A549 (cell line): ENCODE results near the gene FCN1. TPM values are rescaled to one million over a fixed set of nuclear protein-coding genes. Genes with fewer than 3 reads are reported as not detected.

Source experiments
- ATAC-seq, 2 experiments: fragments of 200-7000 bp in 1 of 2; fragments of >200 bp in 1 of 2; cut with Nextera tagmentation in 1 of 2; cut with Tn5 transposase in 1 of 2; 3 replicates each; pipeline versions ENCODE4 v1.8.0 to v1.9.1; 2018 to 2020; ENCODE audit warnings: mild to moderate bottlenecking in 1 of 2, moderate library complexity in 1 of 2
- CTCF ChIA-PET: fragments of 300-600 bp; sonication (Branson Sonifier 250); formaldehyde crosslinking; extraction: SDS; loops from one replicate; lab custom pipeline; 2021; ENCODE audit warnings: antibody characterized with exemption, inconsistent platforms; lab: Yijun Ruan, JAX
- POLR2A ChIA-PET: fragments of 350-600 bp; formaldehyde crosslinking; extraction: SDS; loops from one replicate; lab custom pipeline; 2021; ENCODE audit warnings: antibody characterized with exemption, inconsistent platforms; lab: Yijun Ruan, JAX
- DNase-seq, 2 experiments: peaks; one replicate each; pipeline versions ENCODE4 v3.0.0 to v3.0.0-alpha.2; 2011 to 2016; ENCODE audit warnings: low read depth in 1 of 2, low spot score in 1 of 2
- FAIRE-seq: peaks from 2 replicates; lab custom pipeline; 2011; peaks lifted over from hg19 to GRCh38; lab: Jason Lieb, UNC
- H3K27ac ChIP-seq, 2 experiments: fragments of >200 bp; sonication (Bioruptor Twin); formaldehyde crosslinking; 3 replicates each; pipeline ENCODE4 v1.5.1; 2016 to 2017
- H3K4me1 ChIP-seq: fragments of >200 bp; sonication (Bioruptor Twin); formaldehyde crosslinking; 3 replicates; pipeline ENCODE4 v1.6.1; 2016
- H3K4me2 ChIP-seq: fragments of >200 bp; sonication (Bioruptor Twin); formaldehyde crosslinking; 3 replicates; pipeline ENCODE4 v1.6.1; 2016
- H3K4me3 ChIP-seq: fragments of >200 bp; sonication (Bioruptor Twin); formaldehyde crosslinking; 3 replicates; pipeline ENCODE4 v1.5.1; 2016
- H3K9me3 ChIP-seq: fragments of >200 bp; sonication (Bioruptor Twin); formaldehyde crosslinking; 3 replicates; pipeline ENCODE4 v1.6.1; 2016
- CBX8 ChIP-seq: fragments of 200-600 bp; sonication (generic); IDR thresholded peaks from 2 replicates; pipeline ENCODE4 v1.6.1; 2016
- EHMT2 ChIP-seq: fragments of 200-600 bp; sonication (generic); IDR thresholded peaks from 2 replicates; pipeline ENCODE4 v1.6.1; 2016; ENCODE audit warnings: antibody characterized with exemption, low read depth, mild to moderate bottlenecking, moderate library complexity
- ESRRA ChIP-seq: fragments of 150-350 bp; IDR thresholded peaks from 2 replicates; pipeline ENCODE4 v1.6.1; 2014; ENCODE audit warnings: mild to moderate bottlenecking, low read length, borderline replicate concordance
- FOSB ChIP-seq: fragments of 250-450 bp; sonication (Bioruptor Pico); IDR thresholded peaks from 2 replicates; pipeline ENCODE4 v1.5.0; 2020; ENCODE audit warnings: mild to moderate bottlenecking, moderate library complexity
- FOSL2 ChIP-seq, 2 experiments: fragments of 450-650 bp in 1 of 2; fragments of >200 bp in 1 of 2; sonication (Bioruptor Twin) in 1 of 2; formaldehyde crosslinking; IDR thresholded peaks; 2 replicates each; pipeline versions ENCODE4 v1.5.0 to v1.6.1; 2016 to 2020; ENCODE audit warnings: mild to moderate bottlenecking in 1 of 2, moderate library complexity in 1 of 2
- HDAC2 ChIP-seq: fragments of 200-600 bp; sonication (generic); IDR thresholded peaks from 2 replicates; pipeline ENCODE4 v1.6.1; 2016
- HEYL ChIP-seq: fragments of 250-450 bp; sonication (Bioruptor Pico); IDR thresholded peaks from 2 replicates; pipeline ENCODE4 v1.8.0; 2021; ENCODE audit warnings: mild to moderate bottlenecking, moderate library complexity
- HOXB5 ChIP-seq: fragments of 250-450 bp; sonication (Bioruptor Pico); IDR thresholded peaks from 2 replicates; pipeline ENCODE4 v1.5.0; 2020; ENCODE audit warnings: mild to moderate bottlenecking, moderate library complexity
- JUNB ChIP-seq: fragments of >200 bp; sonication (Bioruptor Twin); formaldehyde crosslinking; IDR thresholded peaks from 2 replicates; pipeline ENCODE4 v1.6.1; 2016
- KDM1A ChIP-seq: fragments of 200-600 bp; sonication (generic); IDR thresholded peaks from 2 replicates; pipeline ENCODE4 v1.6.1; 2016; ENCODE audit warnings: low read depth, mild to moderate bottlenecking
- KDM5A ChIP-seq: fragments of 200-600 bp; sonication (generic); IDR thresholded peaks from 2 replicates; pipeline ENCODE4 v1.6.1; 2016; ENCODE audit warnings: antibody characterized with exemption, mild to moderate bottlenecking
- MAZ ChIP-seq: fragments of 150-350 bp; IDR thresholded peaks from 2 replicates; pipeline ENCODE4 v1.6.1; 2014; ENCODE audit warnings: antibody characterized with exemption, low read depth, low read length, borderline replicate concordance
- NPAS2 ChIP-seq: fragments of 250-450 bp; sonication (Bioruptor Pico); IDR thresholded peaks from 2 replicates; pipeline ENCODE4 v1.8.0; 2022; ENCODE audit warnings: mild to moderate bottlenecking, moderate library complexity, borderline replicate concordance
- PHF8 ChIP-seq: fragments of 200-600 bp; sonication (generic); IDR thresholded peaks from 2 replicates; pipeline ENCODE4 v1.6.1; 2016; ENCODE audit warnings: low read depth, mild to moderate bottlenecking, antibody characterized with exemption, moderate library complexity, borderline replicate concordance
- RAD21 ChIP-seq, 2 experiments: fragments of >200 bp in 1 of 2; sonication (Bioruptor Twin) in 1 of 2; formaldehyde crosslinking in 1 of 2; IDR thresholded peaks in 1 of 2; conservative IDR thresholded peaks in 1 of 2; 2 replicates in 1 of 2; 3 replicates in 1 of 2; pipeline ENCODE4 v1.6.1; 2012 to 2018; ENCODE audit warnings: inconsistent platforms in 1 of 2
- RCOR1 ChIP-seq: fragments of 150-350 bp; IDR thresholded peaks from 2 replicates; pipeline ENCODE4 v1.6.1; 2014; ENCODE audit warnings: antibody characterized with exemption, low read length, low read depth
- RNF2 ChIP-seq: fragments of 200-600 bp; sonication (generic); IDR thresholded peaks from 2 replicates; pipeline ENCODE4 v1.6.1; 2016; ENCODE audit warnings: low read depth, mild to moderate bottlenecking, antibody characterized with exemption, moderate library complexity, borderline replicate concordance
- SMC3 ChIP-seq: fragments of >200 bp; sonication (Bioruptor Twin); formaldehyde crosslinking; IDR thresholded peaks from 3 replicates; pipeline ENCODE4 v1.6.1; 2018; ENCODE audit warnings: inconsistent platforms
- ZFP36 ChIP-seq: fragments of 450-650 bp; IDR thresholded peaks from 2 replicates; pipeline ENCODE4 v1.6.1; 2014; ENCODE audit warnings: borderline replicate concordance; ENCODE audit not compliant: partially characterized antibody
- ZNF302 ChIP-seq: fragments of 250-450 bp; sonication (Bioruptor Pico); IDR thresholded peaks from 2 replicates; pipeline ENCODE4 v1.9.0; 2021; ENCODE audit warnings: inconsistent platforms, mild to moderate bottlenecking, moderate library complexity
- ZSCAN20 ChIP-seq: fragments of 250-450 bp; sonication (Bioruptor Pico); IDR thresholded peaks from 2 replicates; pipeline ENCODE4 v1.8.0; 2022; ENCODE audit warnings: mild to moderate bottlenecking, moderate library complexity
- WGBS: methylation state at CpG from one replicate; pipeline ENCODE4 v1.1.6; 2017; ENCODE audit errors: missing lambda C conversion rate; 5-methylcytosine and 5-hydroxymethylcytosine counted together
- polyA plus RNA-seq, 4 experiments: library from polyadenylated mRNA; depleted of rRNA in 3 of 4; stranded (reverse); fragments of >200 nt; fragmentation: RNase III in 1 of 4; extraction: RNeasy Plus Mini Kit Qiagen cat#74134 plus additional on column Dnase treatment in 1 of 4; gene quantifications; 2 replicates in 3 of 4; 3 replicates in 1 of 4; pipeline ENCODE4 v1.2.3, GENCODE V29; 2011 to 2017
- TF ChIP-seq, protein P1 (sequence below): fragments of >200 bp; sonication (Bioruptor Twin); formaldehyde crosslinking; IDR thresholded peaks from 2 replicates; pipeline ENCODE4 v1.6.1; 2016
- TF ChIP-seq, protein P2 (sequence below): IDR thresholded peaks from 2 replicates; pipeline ENCODE4 v1.6.1; 2012
- TF ChIP-seq, protein P3 (sequence below): fragments of 250-450 bp; sonication (Bioruptor Pico); IDR thresholded peaks from 2 replicates; pipeline ENCODE4 v1.5.0; 2021; ENCODE audit warnings: mild to moderate bottlenecking, moderate library complexity, borderline replicate concordance
- TF ChIP-seq, protein P4 (sequence below): IDR thresholded peaks from 2 replicates; pipeline ENCODE4 v1.6.1; 2012; ENCODE audit warnings: low read depth, borderline replicate concordance
- TF ChIP-seq, protein P5 (sequence below): fragments of >200 bp; sonication (Bioruptor Twin); formaldehyde crosslinking; IDR thresholded peaks from 3 replicates; pipeline ENCODE4 v1.5.1; 2016

FCN1 gene
- polyA plus RNA-seq, 2 of the 4 experiments (the other 2 are of a cell fraction): not detected

DNA sequence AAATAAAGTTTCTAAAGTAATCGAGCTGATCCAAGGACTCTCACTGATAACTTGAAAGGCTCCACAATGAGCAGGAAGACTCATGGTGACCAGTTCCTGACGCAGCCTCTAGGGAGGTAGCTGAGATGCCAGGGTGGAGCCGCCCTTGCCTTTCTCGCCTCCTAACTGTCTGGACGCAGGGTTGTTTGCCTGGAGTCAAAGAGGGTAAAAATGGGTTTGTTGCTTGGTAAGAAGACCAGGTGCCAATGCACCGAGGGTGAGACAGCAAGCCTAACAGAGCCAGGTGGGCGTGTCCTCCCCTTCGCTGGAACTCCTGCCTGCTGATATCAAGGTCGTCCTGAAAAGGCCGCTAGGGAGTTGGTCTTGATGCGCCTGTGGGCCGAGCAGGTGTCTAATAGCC lies 48.6 kb upstream of the FCN1 start:
- no peak for ATAC-seq
- no peak for DNase-seq
- Histone ChIP-seq H3K9me3 (no peaks in the 10 kb centered on the region), H3K4me3 (no peak overlapping the region), H3K4me1 (no peaks in the 10 kb centered on the region), H3K27ac (no peak overlapping the region), H3K4me2 (no peak overlapping the region)
- ChIA-PET POLR2A (no interaction called here), CTCF (no interaction called here)
- no peak for TF ChIP-seq EHMT2
- no peak for TF ChIP-seq SMC3
- no peak for TF ChIP-seq MAZ
- TF ChIP-seq HOXB5 (CRISPR knock-in tag): no peak
- no peak for TF ChIP-seq KDM5A
- TF ChIP-seq, protein P1, sequence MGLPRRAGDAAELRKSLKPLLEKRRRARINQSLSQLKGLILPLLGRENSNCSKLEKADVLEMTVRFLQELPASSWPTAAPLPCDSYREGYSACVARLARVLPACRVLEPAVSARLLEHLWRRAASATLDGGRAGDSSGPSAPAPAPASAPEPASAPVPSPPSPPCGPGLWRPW: no peak
- TF ChIP-seq, protein P2, sequence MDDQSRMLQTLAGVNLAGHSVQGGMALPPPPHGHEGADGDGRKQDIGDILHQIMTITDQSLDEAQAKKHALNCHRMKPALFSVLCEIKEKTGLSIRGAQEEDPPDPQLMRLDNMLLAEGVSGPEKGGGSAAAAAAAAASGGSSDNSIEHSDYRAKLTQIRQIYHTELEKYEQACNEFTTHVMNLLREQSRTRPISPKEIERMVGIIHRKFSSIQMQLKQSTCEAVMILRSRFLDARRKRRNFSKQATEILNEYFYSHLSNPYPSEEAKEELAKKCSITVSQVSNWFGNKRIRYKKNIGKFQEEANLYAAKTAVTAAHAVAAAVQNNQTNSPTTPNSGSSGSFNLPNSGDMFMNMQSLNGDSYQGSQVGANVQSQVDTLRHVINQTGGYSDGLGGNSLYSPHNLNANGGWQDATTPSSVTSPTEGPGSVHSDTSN: no peak
- no peak for TF ChIP-seq JUNB
- TF ChIP-seq ZNF302 (CRISPR knock-in tag): no peak
- no peak for TF ChIP-seq FOSL2 (IDR thresholded peaks at IDR 0.05)
- no peak for TF ChIP-seq FOSL2 (CRISPR knock-in tag; IDR thresholded peaks at IDR 0.05)
- TF ChIP-seq ZFP36: no peak
- TF ChIP-seq PHF8: no peak
- TF ChIP-seq ESRRA: no peak
- TF ChIP-seq, protein P3, sequence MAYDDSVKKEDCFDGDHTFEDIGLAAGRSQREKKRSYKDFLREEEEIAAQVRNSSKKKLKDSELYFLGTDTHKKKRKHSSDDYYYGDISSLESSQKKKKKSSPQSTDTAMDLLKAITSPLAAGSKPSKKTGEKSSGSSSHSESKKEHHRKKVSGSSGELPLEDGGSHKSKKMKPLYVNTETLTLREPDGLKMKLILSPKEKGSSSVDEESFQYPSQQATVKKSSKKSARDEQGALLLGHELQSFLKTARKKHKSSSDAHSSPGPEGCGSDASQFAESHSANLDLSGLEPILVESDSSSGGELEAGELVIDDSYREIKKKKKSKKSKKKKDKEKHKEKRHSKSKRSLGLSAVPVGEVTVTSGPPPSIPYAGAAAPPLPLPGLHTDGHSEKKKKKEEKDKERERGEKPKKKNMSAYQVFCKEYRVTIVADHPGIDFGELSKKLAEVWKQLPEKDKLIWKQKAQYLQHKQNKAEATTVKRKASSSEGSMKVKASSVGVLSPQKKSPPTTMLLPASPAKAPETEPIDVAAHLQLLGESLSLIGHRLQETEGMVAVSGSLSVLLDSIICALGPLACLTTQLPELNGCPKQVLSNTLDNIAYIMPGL (CRISPR knock-in tag): no peak
- TF ChIP-seq RAD21 (conservative IDR thresholded peaks at IDR 0.05 in 1 of 2, IDR thresholded peaks at IDR 0.05 in 1 of 2): no peak
- TF ChIP-seq RNF2: no peak
- no peak for TF ChIP-seq KDM1A
- TF ChIP-seq CBX8: no peak
- no peak for TF ChIP-seq FOSB (CRISPR knock-in tag)
- TF ChIP-seq, protein P4, sequence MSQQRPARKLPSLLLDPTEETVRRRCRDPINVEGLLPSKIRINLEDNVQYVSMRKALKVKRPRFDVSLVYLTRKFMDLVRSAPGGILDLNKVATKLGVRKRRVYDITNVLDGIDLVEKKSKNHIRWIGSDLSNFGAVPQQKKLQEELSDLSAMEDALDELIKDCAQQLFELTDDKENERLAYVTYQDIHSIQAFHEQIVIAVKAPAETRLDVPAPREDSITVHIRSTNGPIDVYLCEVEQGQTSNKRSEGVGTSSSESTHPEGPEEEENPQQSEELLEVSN: no peak
- 48% methylated on average over 11 of the region's 12 CpGs for WGBS
- FAIRE-seq: no peak

DNA sequence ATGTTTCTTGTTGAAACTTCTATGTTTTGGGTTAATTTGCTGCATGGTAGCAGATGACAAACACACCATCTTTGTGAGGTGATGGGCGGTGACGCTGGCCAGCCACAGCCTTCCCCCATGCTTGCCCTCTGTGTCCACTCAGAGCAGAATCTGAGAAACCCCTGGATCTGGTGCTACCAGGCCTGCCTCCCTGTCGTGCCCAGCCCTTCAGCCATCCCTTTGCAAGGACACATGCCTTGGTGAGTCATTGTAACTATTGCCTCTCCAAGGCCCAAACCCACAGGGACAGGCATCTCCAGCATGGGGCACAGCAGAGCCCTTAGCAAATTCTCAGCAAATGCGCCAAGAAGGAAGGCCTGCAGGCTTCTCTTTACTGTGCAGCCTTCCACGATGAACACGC lies 48.1 kb upstream of the FCN1 start:
- Histone ChIP-seq H3K27ac (no peak overlapping the region), H3K9me3 (no peaks in the 10 kb centered on the region), H3K4me3 (no peak overlapping the region), H3K4me1 (no peaks in the 10 kb centered on the region), H3K4me2 (no peak overlapping the region)
- ChIA-PET POLR2A (no interaction called here), CTCF (no interaction called here)
- FAIRE-seq (no peak), DNase-seq (no peak), ATAC-seq (no peak)
- 50% methylated on average over 6 of the region's 6 CpGs for WGBS
- no peak for TF ChIP-seq FOSB (CRISPR knock-in tag)

DNA sequence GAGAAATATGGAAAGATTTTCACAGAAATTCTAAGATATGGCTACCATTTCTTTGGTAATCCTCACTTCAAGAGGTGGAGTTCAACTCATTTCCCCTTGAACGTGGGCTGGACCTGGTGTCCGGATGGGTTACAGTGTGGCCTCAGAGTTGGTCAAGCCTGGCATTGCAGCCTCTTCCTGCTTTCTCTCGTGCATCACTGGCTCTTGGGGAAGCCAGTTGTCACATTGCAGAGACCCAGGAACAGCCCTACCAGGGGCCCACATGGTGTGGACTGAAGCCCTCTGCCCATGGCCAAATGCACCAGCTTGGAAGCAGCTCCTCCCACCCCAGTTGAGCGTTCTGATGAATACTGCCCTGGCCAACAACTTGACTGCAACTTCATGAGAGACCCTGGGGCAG lies 47.7 kb upstream of the FCN1 start:
- H3K27ac ChIP-seq: no peak overlapping the region
- ChIA-PET POLR2A (no interaction called here), CTCF (no interaction called here)
- no peak for TF ChIP-seq ZNF302 (CRISPR knock-in tag)
- TF ChIP-seq RCOR1: no peak
- TF ChIP-seq ZSCAN20 (CRISPR knock-in tag): no peak
- TF ChIP-seq MAZ: no peak
- TF ChIP-seq, protein P5, sequence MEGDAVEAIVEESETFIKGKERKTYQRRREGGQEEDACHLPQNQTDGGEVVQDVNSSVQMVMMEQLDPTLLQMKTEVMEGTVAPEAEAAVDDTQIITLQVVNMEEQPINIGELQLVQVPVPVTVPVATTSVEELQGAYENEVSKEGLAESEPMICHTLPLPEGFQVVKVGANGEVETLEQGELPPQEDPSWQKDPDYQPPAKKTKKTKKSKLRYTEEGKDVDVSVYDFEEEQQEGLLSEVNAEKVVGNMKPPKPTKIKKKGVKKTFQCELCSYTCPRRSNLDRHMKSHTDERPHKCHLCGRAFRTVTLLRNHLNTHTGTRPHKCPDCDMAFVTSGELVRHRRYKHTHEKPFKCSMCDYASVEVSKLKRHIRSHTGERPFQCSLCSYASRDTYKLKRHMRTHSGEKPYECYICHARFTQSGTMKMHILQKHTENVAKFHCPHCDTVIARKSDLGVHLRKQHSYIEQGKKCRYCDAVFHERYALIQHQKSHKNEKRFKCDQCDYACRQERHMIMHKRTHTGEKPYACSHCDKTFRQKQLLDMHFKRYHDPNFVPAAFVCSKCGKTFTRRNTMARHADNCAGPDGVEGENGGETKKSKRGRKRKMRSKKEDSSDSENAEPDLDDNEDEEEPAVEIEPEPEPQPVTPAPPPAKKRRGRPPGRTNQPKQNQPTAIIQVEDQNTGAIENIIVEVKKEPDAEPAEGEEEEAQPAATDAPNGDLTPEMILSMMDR: no peak
- TF ChIP-seq, protein P4: no peak
- TF ChIP-seq ZFP36: no peak
- TF ChIP-seq KDM1A: no peak
- no peak for TF ChIP-seq ESRRA
- TF ChIP-seq, protein P2: no peak
- TF ChIP-seq NPAS2: no peak
- no peak for TF ChIP-seq HDAC2
- no peak for TF ChIP-seq HEYL

More for the DNA sequence above, 47.7 kb upstream of the FCN1 start:
- WGBS: 16% methylated on average over 4 of the region's 4 CpGs
- no peaks in the 10 kb centered on the region for H3K9me3 ChIP-seq
- H3K4me3 ChIP-seq: no peak overlapping the region
- H3K4me2 ChIP-seq: no peak overlapping the region
- H3K4me1 ChIP-seq: no peaks in the 10 kb centered on the region
- FAIRE-seq: no peak
- no peak for ATAC-seq
- no peak for DNase-seq
